ENCODE measurements around the gene ASTN1. TPM values are rescaled to one million over a fixed set of nuclear protein-coding genes. Genes with fewer than 3 reads are reported as not detected.

The ASTN1 gene
- total RNA-seq = 1 to 10 TPM in 2 of 9 donors, under 1 TPM in 7; 0.16 to 3.6 (median 0.77) TPM
- polyA plus RNA-seq = under 1 TPM; 0.15 to 0.19 TPM
- long read RNA-seq, donor 1, partial matches to known transcripts = 0 of 2 reads
- long read RNA-seq, donor 1, other reads (novel, unspliced or antisense) = 1 of 2 reads
- long read RNA-seq, donor 2 = 0 reads
- long read RNA-seq, donor 3 = 0 reads

DNA sequence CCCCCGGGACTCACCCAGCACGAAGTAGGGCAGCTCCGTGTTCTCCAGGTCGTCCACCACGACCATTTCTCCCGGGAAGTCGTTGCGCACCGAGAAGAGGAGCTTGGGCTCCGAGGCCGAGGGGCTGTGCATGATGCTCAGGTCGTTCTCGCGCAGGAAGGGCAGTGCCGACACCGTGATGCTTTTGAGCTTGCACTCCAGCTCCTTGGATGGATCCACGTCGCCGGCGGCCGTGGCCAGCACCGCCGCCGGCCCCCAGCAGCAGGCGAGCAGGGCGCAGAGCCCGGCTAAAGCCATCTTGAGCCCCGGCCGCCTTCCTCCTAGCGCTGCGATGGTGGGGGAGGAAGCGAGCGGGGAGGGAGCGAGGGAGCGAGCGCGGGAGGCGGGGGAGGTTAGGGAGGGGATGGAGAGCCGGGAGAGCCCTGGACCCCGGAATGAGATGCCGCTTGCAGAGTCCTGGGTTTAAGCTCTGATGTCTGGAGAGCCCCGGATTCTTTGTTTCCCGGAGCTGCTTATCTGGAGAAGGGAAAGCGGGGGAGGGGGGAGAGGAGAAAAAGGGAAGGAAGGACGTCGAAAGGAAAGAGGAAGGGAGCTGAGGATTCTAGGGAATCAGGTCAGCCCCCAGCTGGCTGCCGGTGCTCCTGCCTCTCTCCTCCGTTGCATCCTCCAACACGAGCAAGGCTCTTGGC is at the start of gene ASTN1:
Gene ASTN1, minus strand, starts transcription at position 333 of the 689 bp plus-strand sequence. Its CDS starts 36 bp downstream, at position 297.
- WGBS, 4 donors = 0 to 1% (median 1%) methylated on average over 36 to 49 of the region's 49 CpGs
- Histone ChIP-seq H3K27ac (no peak within 1 kb of the TSS), H3K36me3 (no peaks in the 10 kb centered on the region), H3K4me1 (peaks cover 0 to 15% (median 0%) of the 10 kb centered on the region in 12 donors), H3K4me3 (peak within 1 kb of the TSS; percentile 19 to 56 (median 46)), H3K27me3 (peaks cover 0 to 71% (median 42%) of the 10 kb centered on the region in 9 donors), H3K9me3 (no peaks in the 10 kb centered on the region)
- intact Hi-C loops (cut with DNase I) = no loop called here
- peak in 2 of 5 donors; percentile 10 to 46 for DNase-seq
- no peak for TF ChIP-seq POLR2A (IDR thresholded peaks at IDR 0.05)
- TF ChIP-seq, protein P1, sequence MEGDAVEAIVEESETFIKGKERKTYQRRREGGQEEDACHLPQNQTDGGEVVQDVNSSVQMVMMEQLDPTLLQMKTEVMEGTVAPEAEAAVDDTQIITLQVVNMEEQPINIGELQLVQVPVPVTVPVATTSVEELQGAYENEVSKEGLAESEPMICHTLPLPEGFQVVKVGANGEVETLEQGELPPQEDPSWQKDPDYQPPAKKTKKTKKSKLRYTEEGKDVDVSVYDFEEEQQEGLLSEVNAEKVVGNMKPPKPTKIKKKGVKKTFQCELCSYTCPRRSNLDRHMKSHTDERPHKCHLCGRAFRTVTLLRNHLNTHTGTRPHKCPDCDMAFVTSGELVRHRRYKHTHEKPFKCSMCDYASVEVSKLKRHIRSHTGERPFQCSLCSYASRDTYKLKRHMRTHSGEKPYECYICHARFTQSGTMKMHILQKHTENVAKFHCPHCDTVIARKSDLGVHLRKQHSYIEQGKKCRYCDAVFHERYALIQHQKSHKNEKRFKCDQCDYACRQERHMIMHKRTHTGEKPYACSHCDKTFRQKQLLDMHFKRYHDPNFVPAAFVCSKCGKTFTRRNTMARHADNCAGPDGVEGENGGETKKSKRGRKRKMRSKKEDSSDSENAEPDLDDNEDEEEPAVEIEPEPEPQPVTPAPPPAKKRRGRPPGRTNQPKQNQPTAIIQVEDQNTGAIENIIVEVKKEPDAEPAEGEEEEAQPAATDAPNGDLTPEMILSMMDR (IDR thresholded peaks at IDR 0.05) = no peak
- ATAC-seq = peak in 1 of 4 donors; percentile 24

DNA sequence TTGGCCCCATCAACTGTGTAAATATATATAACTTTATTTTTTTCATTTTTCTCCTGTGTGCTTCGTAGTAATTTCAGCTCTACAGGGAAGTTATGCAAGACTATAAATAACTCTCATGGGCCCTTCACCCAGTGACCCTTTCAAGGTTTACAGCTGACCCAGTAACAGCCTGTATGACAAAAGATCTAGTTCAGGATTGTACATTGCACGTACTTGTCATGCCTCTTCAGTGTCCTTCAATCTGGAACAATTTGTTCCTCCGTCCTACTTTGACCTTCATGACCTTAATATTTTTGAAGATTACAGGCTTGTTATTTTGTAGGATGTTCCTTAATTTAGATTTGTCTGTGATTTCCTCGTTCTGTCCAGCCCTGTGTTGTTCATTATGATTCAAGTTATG is 46.7 kb upstream of the ASTN1 start:
- peak; percentile 47 to 66 (median 56) for ATAC-seq
- intact Hi-C loops (cut with DNase I) = no loop called here
- Histone ChIP-seq H3K4me1 (peaks cover 0 to 35% (median 9%) of the 10 kb centered on the region in 12 donors), H3K4me3 (no peak overlapping the region), H3K27ac (peak overlapping the region in 7 of 12 donors; percentile 1 to 47 (median 31)), H3K9me3 (peaks cover 0 to 15% (median 1%) of the 10 kb centered on the region in 12 donors), H3K27me3 (no peaks in the 10 kb centered on the region), H3K36me3 (no peaks in the 10 kb centered on the region)
- DNase-seq = no peak
- no peak for TF ChIP-seq POLR2A (IDR thresholded peaks at IDR 0.05)
- TF ChIP-seq, protein P1 (IDR thresholded peaks at IDR 0.05) = no peak
- 14 to 21% (median 17%) methylated on average over 4 of the region's 4 CpGs for WGBS, 4 donors

DNA sequence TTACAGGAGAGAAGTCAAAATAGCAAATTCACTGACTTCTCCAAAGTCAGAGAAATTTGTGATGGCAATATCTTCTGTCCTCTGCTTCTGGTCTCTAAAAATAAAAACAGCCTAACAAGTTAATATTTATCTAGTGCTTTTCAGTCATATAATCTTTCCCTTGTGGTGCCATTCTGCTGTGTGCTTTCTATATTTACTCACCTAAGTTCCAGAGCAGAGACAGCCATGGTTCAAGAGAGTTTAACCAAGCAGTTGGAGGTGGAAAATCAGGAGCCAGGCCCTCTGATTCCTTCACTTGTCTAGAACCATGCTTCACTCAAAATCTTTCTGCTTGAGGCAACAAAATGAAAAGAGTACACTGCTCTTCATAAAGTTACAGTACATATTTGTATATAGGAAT is 45.6 kb upstream of the ASTN1 start:
- no peaks in the 10 kb centered on the region for H3K27me3 ChIP-seq
- peaks cover 0 to 35% (median 9%) of the 10 kb centered on the region in 12 donors for H3K4me1 ChIP-seq
- peak overlapping the region in 5 of 12 donors; percentile 2 to 37 (median 12) for H3K27ac ChIP-seq
- DNase-seq (no peak), ATAC-seq (peak in 2 of 4 donors; percentile 30 to 39)
- H3K9me3 ChIP-seq = peaks cover 0 to 3% (median 0%) of the 10 kb centered on the region in 12 donors
- no peak overlapping the region for H3K4me3 ChIP-seq
- H3K36me3 ChIP-seq = no peaks in the 10 kb centered on the region
- no peak for TF ChIP-seq POLR2A (IDR thresholded peaks at IDR 0.05)
- TF ChIP-seq, protein P1 (IDR thresholded peaks at IDR 0.05) = no peak
- intact Hi-C loops (cut with DNase I) = no loop called here

DNA sequence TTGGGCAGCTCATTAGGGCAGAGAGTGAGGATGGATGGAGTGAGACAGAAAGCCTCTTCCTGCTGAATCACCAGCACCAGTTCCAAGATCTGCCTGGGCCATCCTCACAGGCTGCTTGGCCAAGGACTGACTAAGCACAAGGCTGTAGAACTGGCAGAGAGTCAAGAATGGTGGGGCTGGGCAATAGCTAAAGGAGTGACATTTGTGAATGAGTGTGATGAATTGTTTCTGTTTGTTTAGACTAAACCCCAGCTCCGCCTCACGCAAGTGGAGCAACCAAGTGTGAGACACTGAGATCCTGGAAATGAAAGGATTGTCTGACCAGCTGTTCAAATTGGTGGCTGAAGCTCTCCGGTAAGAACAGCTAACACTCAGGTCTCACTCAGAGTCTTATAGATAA is 44.8 kb upstream of the ASTN1 start:
- 23 to 37% (median 28%) methylated on average over 3 of the region's 3 CpGs for WGBS, 4 donors
- H3K9me3 ChIP-seq = no peaks in the 10 kb centered on the region
- intact Hi-C loops (cut with DNase I) = no loop called here
- H3K4me3 ChIP-seq = no peak overlapping the region
- DNase-seq = peak; percentile 47 to 90 (median 67)
- H3K36me3 ChIP-seq = no peaks in the 10 kb centered on the region
- peaks cover 0 to 35% (median 9%) of the 10 kb centered on the region in 12 donors for H3K4me1 ChIP-seq
- TF ChIP-seq POLR2A (IDR thresholded peaks at IDR 0.05) = no peak
- TF ChIP-seq, protein P1 (IDR thresholded peaks at IDR 0.05) = no peak
- ATAC-seq = peak; percentile 80 to 94 (median 88)
- H3K27me3 ChIP-seq = no peaks in the 10 kb centered on the region
- peak overlapping the region in 6 of 12 donors; percentile 2 to 49 (median 32) for H3K27ac ChIP-seq

Data from heart left ventricle (tissue), 16 donors.